ENCODE measurements around the gene GSTA1. TPM values are rescaled to one million over a fixed set of nuclear protein-coding genes. Genes with fewer than 3 reads are reported as not detected.
"Not testable (repeated sequence)": the region's sequence is repeated elsewhere in the genome, so short reads cannot be mapped to it uniquely, and the experiment has no call there.

GSTA1 gene
- total RNA-seq = 10 to 100 TPM in 2 of 4 donors, 1 to 10 TPM in 1, not detected in 1; 1.4 to 18.5 (median 16.2) TPM

DNA sequence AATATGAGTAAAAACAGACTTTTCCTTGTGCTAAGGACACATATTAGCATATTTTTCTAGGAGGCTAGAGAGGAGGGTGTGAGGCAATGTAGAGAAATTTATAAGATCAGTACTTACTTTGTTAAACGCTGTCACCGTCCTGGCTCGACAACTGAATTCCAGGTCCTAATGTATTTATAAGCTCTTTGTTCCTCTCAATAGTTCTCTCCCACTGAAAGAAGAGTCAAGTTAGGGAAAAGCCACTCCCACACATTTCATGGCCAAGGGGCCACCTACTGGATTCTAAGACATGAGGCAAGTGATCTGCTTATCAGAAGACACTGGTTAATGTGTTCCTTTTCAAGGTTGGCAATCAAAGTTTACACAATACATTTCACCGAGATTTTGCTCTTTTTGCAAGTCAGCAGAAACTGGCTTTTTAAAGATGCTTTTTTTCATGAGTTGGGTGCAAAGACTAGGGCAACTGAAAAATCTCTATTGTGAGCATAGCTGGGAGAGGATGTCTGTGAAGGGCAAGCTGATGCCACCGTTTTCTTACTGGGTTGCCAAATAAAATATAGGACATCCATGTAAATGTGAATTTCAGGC, at the start of gene GSTA1:
Gene GSTA1 (minus strand): TSS at position 149 of the 588 bp plus-strand sequence. CDS start 4,549 bp downstream, outside the sequence.
- DNase-seq, H3K27ac ChIP-seq: not testable (repeated sequence)

DNA sequence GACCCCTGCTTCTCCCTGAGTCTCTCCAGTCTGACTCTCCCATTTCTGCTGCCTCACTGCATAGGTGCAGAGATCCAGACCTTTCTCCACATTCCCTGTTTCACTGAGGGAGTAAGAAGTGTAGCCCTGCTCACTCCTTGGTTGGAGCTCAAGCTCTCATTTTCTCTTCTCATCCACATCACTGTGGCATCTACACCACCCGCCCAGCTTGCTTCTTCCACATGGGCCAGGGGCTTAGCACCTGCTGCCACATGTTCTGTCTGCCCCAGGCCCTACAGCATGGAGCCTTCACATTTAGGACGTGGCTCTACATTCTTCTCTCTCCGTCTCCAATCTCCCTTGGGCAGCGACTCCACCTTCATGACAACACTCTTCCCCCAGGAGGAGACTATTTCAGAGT, 45.5 kb upstream of the GSTA1 start:
- no peak for DNase-seq
- 81% methylated on average over 4 of the region's 4 CpGs; no CpG with 5 or more reads in 1 of the 2 donors for WGBS, 2 donors (ENCODE audit: low coverage in 1 of 2)
- H3K27ac ChIP-seq = no peak overlapping the region
- in situ Hi-C loops (cut with MboI; ENCODE audit: low pct_ligation_motif_present in 1 of 4, low pct_unique_long_range_greater_than_20kb in 1 of 4, low sequenced_read_pairs in 3 of 4) = no loop called here
- H3K4me3 ChIP-seq = no peak overlapping the region
- no peaks in the 10 kb centered on the region for H3K4me1 ChIP-seq
- no peaks in the 10 kb centered on the region for H3K27me3 ChIP-seq
- intact Hi-C loops (cut with DNase I; ENCODE audit: low total_unique reads) = no loop called here
- no peaks in the 10 kb centered on the region for H3K9me3 ChIP-seq
- TF ChIP-seq EP300 (IDR thresholded peaks at IDR 0.05; ENCODE audit: low read depth) (no peak), POLR2A (IDR thresholded peaks at IDR 0.05) (no peak), POLR2AphosphoS5 (IDR thresholded peaks at IDR 0.05) (no peak)
- TF ChIP-seq, protein P1, sequence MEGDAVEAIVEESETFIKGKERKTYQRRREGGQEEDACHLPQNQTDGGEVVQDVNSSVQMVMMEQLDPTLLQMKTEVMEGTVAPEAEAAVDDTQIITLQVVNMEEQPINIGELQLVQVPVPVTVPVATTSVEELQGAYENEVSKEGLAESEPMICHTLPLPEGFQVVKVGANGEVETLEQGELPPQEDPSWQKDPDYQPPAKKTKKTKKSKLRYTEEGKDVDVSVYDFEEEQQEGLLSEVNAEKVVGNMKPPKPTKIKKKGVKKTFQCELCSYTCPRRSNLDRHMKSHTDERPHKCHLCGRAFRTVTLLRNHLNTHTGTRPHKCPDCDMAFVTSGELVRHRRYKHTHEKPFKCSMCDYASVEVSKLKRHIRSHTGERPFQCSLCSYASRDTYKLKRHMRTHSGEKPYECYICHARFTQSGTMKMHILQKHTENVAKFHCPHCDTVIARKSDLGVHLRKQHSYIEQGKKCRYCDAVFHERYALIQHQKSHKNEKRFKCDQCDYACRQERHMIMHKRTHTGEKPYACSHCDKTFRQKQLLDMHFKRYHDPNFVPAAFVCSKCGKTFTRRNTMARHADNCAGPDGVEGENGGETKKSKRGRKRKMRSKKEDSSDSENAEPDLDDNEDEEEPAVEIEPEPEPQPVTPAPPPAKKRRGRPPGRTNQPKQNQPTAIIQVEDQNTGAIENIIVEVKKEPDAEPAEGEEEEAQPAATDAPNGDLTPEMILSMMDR (IDR thresholded peaks at IDR 0.05) = no peak
- H3K36me3 ChIP-seq = no peaks in the 10 kb centered on the region

More for the DNA sequence above, at the start of gene GSTA1:
- WGBS, 2 donors (ENCODE audit: low coverage in 1 of 2) = 44 to 49% methylated on average over 3 to 5 of the region's 5 CpGs
- intact Hi-C loops (cut with DNase I; ENCODE audit: low total_unique reads); H3K36me3 ChIP-seq; in situ Hi-C loops (cut with MboI; ENCODE audit: low pct_ligation_motif_present in 1 of 4, low pct_unique_long_range_greater_than_20kb in 1 of 4, low sequenced_read_pairs in 3 of 4); H3K27me3 ChIP-seq; H3K9me3 ChIP-seq; H3K4me1 ChIP-seq; H3K4me3 ChIP-seq: not testable (repeated sequence)

DNA sequence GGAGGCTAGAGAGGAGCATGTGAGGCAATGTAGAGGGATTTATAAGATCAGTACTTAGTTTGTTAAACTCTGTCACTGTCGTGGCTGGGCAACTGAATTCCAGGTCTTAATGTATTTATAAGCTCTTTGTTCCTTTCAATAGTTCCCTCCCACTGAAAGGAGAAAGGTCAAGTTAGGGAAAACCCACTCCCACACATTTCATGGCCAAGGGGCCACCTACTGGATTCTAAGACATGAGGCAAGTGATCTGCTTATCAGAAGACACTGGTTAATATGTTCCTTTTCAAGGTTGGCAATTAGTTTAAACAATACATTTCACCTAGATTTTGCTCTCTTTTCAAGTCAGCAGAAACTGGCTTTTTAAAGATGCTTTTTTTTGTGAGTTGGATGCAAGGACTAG, 42.4 kb upstream of the GSTA1 start:
- in situ Hi-C loops (cut with MboI; ENCODE audit: low pct_ligation_motif_present in 1 of 4, low pct_unique_long_range_greater_than_20kb in 1 of 4, low sequenced_read_pairs in 3 of 4) (no loop called here), intact Hi-C loops (cut with DNase I; ENCODE audit: low total_unique reads) (no loop called here)
- no peak for DNase-seq
- no peak overlapping the region for H3K27ac ChIP-seq
- no peaks in the 10 kb centered on the region for H3K4me1 ChIP-seq
- no peaks in the 10 kb centered on the region for H3K9me3 ChIP-seq
- no peaks in the 10 kb centered on the region for H3K27me3 ChIP-seq
- no peaks in the 10 kb centered on the region for H3K36me3 ChIP-seq
- WGBS, 2 donors (ENCODE audit: low coverage in 1 of 2) = 45 to 50% methylated on average over 1 of the region's 1 CpG
- TF ChIP-seq, protein P1 (IDR thresholded peaks at IDR 0.05) = no peak
- TF ChIP-seq POLR2AphosphoS5 (IDR thresholded peaks at IDR 0.05) (no peak), POLR2A (IDR thresholded peaks at IDR 0.05) (no peak), EP300 (IDR thresholded peaks at IDR 0.05; ENCODE audit: low read depth) (no peak)
- no peak overlapping the region for H3K4me3 ChIP-seq

DNA sequence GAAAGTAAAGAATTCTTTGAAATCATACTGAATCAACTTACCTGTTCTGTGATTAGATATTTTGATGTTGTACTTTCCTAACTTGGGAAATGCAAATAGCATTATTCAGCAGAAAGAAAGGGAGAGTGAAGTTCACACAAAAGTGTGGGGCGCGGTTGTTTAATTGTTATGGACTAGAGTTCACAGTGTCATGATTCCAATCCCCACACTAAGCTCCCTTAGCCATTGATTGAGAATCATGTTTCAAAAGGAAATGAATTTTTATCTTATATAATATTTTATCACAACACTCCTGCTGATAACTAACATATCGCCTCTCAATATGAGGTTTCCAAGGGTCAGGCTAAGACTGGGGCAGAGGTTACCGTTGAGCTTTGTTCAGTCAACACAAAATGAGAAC, 40.0 kb upstream of the GSTA1 start:
- peak; percentile 18 for DNase-seq
- intact Hi-C loops (cut with DNase I; ENCODE audit: low total_unique reads) (no loop called here), in situ Hi-C loops (cut with MboI; ENCODE audit: low pct_ligation_motif_present in 1 of 4, low pct_unique_long_range_greater_than_20kb in 1 of 4, low sequenced_read_pairs in 3 of 4) (no loop called here)
- H3K4me3 ChIP-seq = no peak overlapping the region
- no peaks in the 10 kb centered on the region for H3K27me3 ChIP-seq
- H3K9me3 ChIP-seq = no peaks in the 10 kb centered on the region
- H3K27ac ChIP-seq = no peak overlapping the region
- 74 to 88% methylated on average over 4 of the region's 4 CpGs for WGBS, 2 donors (ENCODE audit: low coverage in 1 of 2)
- H3K4me1 ChIP-seq = no peaks in the 10 kb centered on the region
- no peak for TF ChIP-seq POLR2A (IDR thresholded peaks at IDR 0.05)
- TF ChIP-seq POLR2AphosphoS5 (IDR thresholded peaks at IDR 0.05) = no peak
- TF ChIP-seq, protein P1 (IDR thresholded peaks at IDR 0.05) = no peak
- TF ChIP-seq EP300 (IDR thresholded peaks at IDR 0.05; ENCODE audit: low read depth) = no peak
- no peaks in the 10 kb centered on the region for H3K36me3 ChIP-seq
